ENCODE results near the gene NDUFS8.

GRCh38 chr11:68052137-68052873 lies 21.8 kb downstream of the NDUFS8 start:
- TF ChIP-seq ZNF556 (CRISPR knock-in tag; IDR thresholded peaks at IDR 0.05; ENCODE audit: borderline replicate concordance) (no peak), TFDP1 (CRISPR knock-in tag; IDR thresholded peaks at IDR 0.05; ENCODE audit: borderline replicate concordance) (no peak), EZH2 (conservative IDR thresholded peaks at IDR 0.05; ENCODE audit: low read depth, low read length) (no peak), ESRRA (CRISPR knock-in tag; IDR thresholded peaks at IDR 0.05; ENCODE audit: low read depth) (no peak), SRF (IDR thresholded peaks at IDR 0.05; ENCODE audit: low read depth, low read length) (no peak), PLRG1 (conservative IDR thresholded peaks at IDR 0.05) (no peak), RFXANK (CRISPR knock-in tag; IDR thresholded peaks at IDR 0.05) (no peak)
- TF ChIP-seq, protein P1, sequence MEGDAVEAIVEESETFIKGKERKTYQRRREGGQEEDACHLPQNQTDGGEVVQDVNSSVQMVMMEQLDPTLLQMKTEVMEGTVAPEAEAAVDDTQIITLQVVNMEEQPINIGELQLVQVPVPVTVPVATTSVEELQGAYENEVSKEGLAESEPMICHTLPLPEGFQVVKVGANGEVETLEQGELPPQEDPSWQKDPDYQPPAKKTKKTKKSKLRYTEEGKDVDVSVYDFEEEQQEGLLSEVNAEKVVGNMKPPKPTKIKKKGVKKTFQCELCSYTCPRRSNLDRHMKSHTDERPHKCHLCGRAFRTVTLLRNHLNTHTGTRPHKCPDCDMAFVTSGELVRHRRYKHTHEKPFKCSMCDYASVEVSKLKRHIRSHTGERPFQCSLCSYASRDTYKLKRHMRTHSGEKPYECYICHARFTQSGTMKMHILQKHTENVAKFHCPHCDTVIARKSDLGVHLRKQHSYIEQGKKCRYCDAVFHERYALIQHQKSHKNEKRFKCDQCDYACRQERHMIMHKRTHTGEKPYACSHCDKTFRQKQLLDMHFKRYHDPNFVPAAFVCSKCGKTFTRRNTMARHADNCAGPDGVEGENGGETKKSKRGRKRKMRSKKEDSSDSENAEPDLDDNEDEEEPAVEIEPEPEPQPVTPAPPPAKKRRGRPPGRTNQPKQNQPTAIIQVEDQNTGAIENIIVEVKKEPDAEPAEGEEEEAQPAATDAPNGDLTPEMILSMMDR (CRISPR knock-in tag; IDR thresholded peaks at IDR 0.05), result no peak
- TF ChIP-seq, protein P2, sequence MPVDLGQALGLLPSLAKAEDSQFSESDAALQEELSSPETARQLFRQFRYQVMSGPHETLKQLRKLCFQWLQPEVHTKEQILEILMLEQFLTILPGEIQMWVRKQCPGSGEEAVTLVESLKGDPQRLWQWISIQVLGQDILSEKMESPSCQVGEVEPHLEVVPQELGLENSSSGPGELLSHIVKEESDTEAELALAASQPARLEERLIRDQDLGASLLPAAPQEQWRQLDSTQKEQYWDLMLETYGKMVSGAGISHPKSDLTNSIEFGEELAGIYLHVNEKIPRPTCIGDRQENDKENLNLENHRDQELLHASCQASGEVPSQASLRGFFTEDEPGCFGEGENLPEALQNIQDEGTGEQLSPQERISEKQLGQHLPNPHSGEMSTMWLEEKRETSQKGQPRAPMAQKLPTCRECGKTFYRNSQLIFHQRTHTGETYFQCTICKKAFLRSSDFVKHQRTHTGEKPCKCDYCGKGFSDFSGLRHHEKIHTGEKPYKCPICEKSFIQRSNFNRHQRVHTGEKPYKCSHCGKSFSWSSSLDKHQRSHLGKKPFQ (CRISPR knock-in tag; IDR thresholded peaks at IDR 0.05; ENCODE audit: insufficient replicate concordance), result no peak
